ENCODE measurements around the gene NRXN3. TPM values are rescaled to one million over a fixed set of nuclear protein-coding genes. Genes with fewer than 3 reads are reported as not detected.
A peak's percentile ranks its signal among the peaks of the same experiment; 100 is the strongest.

NRXN3 gene
- total and polyA plus RNA-seq, 4 donors: 1.4 to 8.3 (median 4.4) TPM

GRCh38 chr14:79511146-79511545 lies 1341.0 kb downstream of the NRXN3 start:
- Histone ChIP-seq H3K27ac (ENCODE audit: low read depth in 1 of 2, low read length in 1 of 2) (no peak overlapping the region), H3K4me3 (no peak overlapping the region), H3K4me1 (ENCODE audit: control insufficient read depth in 5 of 5, insufficient read depth in 5 of 5, low read length in 5 of 5) (peaks cover 0 to 5% (median 0%) of the 10 kb centered on the region in 5 donors), H3K9ac (ENCODE audit: insufficient read depth in 1 of 2, low read length in 2 of 2) (no peak overlapping the region), H3K36me3 (ENCODE audit: control insufficient read depth in 4 of 4, insufficient read depth in 4 of 4, low read length in 4 of 4) (no peaks in the 10 kb centered on the region), H3K27me3 (ENCODE audit: control insufficient read depth in 3 of 3, insufficient read depth in 3 of 3, low read length in 2 of 3) (no peaks in the 10 kb centered on the region), H3K9me3 (ENCODE audit: control insufficient read depth in 4 of 4, insufficient read depth in 3 of 4, low read length in 3 of 4) (no peaks in the 10 kb centered on the region)
- DNase-seq (peak in 2 of 3 donors; percentile 6 to 11), ATAC-seq (ENCODE audit: insufficient read depth, low FRiP score) (no peak)
- TF ChIP-seq, protein P1, sequence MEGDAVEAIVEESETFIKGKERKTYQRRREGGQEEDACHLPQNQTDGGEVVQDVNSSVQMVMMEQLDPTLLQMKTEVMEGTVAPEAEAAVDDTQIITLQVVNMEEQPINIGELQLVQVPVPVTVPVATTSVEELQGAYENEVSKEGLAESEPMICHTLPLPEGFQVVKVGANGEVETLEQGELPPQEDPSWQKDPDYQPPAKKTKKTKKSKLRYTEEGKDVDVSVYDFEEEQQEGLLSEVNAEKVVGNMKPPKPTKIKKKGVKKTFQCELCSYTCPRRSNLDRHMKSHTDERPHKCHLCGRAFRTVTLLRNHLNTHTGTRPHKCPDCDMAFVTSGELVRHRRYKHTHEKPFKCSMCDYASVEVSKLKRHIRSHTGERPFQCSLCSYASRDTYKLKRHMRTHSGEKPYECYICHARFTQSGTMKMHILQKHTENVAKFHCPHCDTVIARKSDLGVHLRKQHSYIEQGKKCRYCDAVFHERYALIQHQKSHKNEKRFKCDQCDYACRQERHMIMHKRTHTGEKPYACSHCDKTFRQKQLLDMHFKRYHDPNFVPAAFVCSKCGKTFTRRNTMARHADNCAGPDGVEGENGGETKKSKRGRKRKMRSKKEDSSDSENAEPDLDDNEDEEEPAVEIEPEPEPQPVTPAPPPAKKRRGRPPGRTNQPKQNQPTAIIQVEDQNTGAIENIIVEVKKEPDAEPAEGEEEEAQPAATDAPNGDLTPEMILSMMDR (IDR thresholded peaks at IDR 0.05; ENCODE audit: control extremely low read depth, extremely low read depth): no peak
- WGBS, 2 donors: 80 to 87% methylated on average over 3 of the region's 3 CpGs

DNA sequence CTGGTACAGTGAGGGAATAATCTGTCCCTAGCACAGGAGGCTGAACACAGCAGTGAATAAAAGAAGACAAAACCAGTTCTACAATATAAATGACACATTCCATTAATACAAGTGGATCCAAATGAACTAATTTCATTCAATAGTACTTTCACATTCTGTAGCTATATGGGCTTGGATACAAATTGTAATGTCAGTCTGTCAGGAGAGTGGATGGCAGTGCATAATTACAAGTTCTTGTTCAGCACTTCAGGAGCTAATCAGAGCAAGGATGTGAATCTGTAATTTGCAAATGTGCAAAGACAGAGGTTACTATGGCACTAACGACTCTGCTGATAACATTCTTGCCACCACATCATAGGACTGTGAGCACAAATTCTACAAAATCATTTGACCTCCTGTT lies 1343.3 kb downstream of the NRXN3 start:
- no peak for ATAC-seq (ENCODE audit: insufficient read depth, low FRiP score)
- DNase-seq: no peak
- Histone ChIP-seq H3K4me1 (ENCODE audit: control insufficient read depth in 5 of 5, insufficient read depth in 5 of 5, low read length in 5 of 5) (peaks cover 0 to 5% (median 0%) of the 10 kb centered on the region in 5 donors), H3K27ac (ENCODE audit: low read depth in 1 of 2, low read length in 1 of 2) (no peak overlapping the region), H3K4me3 (no peak overlapping the region), H3K9me3 (ENCODE audit: control insufficient read depth in 4 of 4, insufficient read depth in 3 of 4, low read length in 3 of 4) (no peaks in the 10 kb centered on the region), H3K9ac (ENCODE audit: insufficient read depth in 1 of 2, low read length in 2 of 2) (peak overlapping the region in 1 of 2 donors; percentile 7), H3K36me3 (ENCODE audit: control insufficient read depth in 4 of 4, insufficient read depth in 4 of 4, low read length in 4 of 4) (no peaks in the 10 kb centered on the region), H3K27me3 (ENCODE audit: control insufficient read depth in 3 of 3, insufficient read depth in 3 of 3, low read length in 2 of 3) (no peaks in the 10 kb centered on the region)
- TF ChIP-seq, protein P1 (IDR thresholded peaks at IDR 0.05; ENCODE audit: control extremely low read depth, extremely low read depth): no peak
- 26 to 55% methylated on average over 1 of the region's 1 CpG for WGBS, 2 donors

DNA sequence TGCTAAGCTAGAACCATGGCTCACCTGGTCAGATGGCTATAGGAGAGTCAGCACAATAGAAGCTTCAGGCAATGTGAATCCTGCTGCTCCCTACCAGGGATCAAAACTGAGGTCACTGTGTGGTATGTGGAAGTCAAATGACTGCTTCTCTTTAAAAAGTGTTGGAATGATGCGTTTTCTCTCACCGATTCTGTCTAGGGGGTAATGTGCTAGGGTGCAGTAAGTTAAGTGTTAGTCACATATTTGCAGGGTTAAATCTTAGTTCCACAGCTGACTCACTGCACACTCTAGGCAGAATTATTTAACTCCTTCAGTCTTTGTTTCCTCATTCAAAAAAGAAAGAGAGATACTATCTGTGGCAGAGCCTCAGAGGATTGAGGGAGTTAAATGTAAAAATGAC lies 1344.5 kb downstream of the NRXN3 start:
- H3K9ac ChIP-seq (ENCODE audit: insufficient read depth in 1 of 2, low read length in 2 of 2): no peak overlapping the region
- H3K4me1 ChIP-seq (ENCODE audit: control insufficient read depth in 5 of 5, insufficient read depth in 5 of 5, low read length in 5 of 5): peaks cover 0 to 5% (median 0%) of the 10 kb centered on the region in 5 donors
- TF ChIP-seq, protein P1 (IDR thresholded peaks at IDR 0.05; ENCODE audit: control extremely low read depth, extremely low read depth): no peak
- no peaks in the 10 kb centered on the region for H3K9me3 ChIP-seq (ENCODE audit: control insufficient read depth in 4 of 4, insufficient read depth in 3 of 4, low read length in 3 of 4)
- H3K27me3 ChIP-seq (ENCODE audit: control insufficient read depth in 3 of 3, insufficient read depth in 3 of 3, low read length in 2 of 3): no peaks in the 10 kb centered on the region
- no peak for DNase-seq
- H3K27ac ChIP-seq (ENCODE audit: low read depth in 1 of 2, low read length in 1 of 2): no peak overlapping the region
- WGBS, 2 donors: 75 to 77% methylated on average over 2 of the region's 2 CpGs
- no peaks in the 10 kb centered on the region for H3K36me3 ChIP-seq (ENCODE audit: control insufficient read depth in 4 of 4, insufficient read depth in 4 of 4, low read length in 4 of 4)
- no peak overlapping the region for H3K4me3 ChIP-seq
- no peak for ATAC-seq (ENCODE audit: insufficient read depth, low FRiP score)

- no peak overlapping the region for H3K9ac ChIP-seq (ENCODE audit: insufficient read depth in 1 of 2, low read length in 2 of 2)
- H3K27ac ChIP-seq (ENCODE audit: low read depth in 1 of 2, low read length in 1 of 2): no peak overlapping the region
- no peaks in the 10 kb centered on the region for H3K27me3 ChIP-seq (ENCODE audit: control insufficient read depth in 3 of 3, insufficient read depth in 3 of 3, low read length in 2 of 3)
- no peaks in the 10 kb centered on the region for H3K36me3 ChIP-seq (ENCODE audit: control insufficient read depth in 4 of 4, insufficient read depth in 4 of 4, low read length in 4 of 4)
- ATAC-seq (ENCODE audit: insufficient read depth, low FRiP score): no peak
- H3K4me1 ChIP-seq (ENCODE audit: control insufficient read depth in 5 of 5, insufficient read depth in 5 of 5, low read length in 5 of 5): peaks cover 0 to 5% (median 0%) of the 10 kb centered on the region in 5 donors
- H3K9me3 ChIP-seq (ENCODE audit: control insufficient read depth in 4 of 4, insufficient read depth in 3 of 4, low read length in 3 of 4): no peaks in the 10 kb centered on the region
- WGBS, 2 donors: 77 to 79% methylated on average over 3 of the region's 3 CpGs
- no peak for DNase-seq
- H3K4me3 ChIP-seq: no peak overlapping the region
- TF ChIP-seq, protein P1 (IDR thresholded peaks at IDR 0.05; ENCODE audit: control extremely low read depth, extremely low read depth): no peak
Observed at GRCh38 chr14:79515158-79515557, 1345.0 kb downstream of the NRXN3 start.

All from lung (tissue), 12 donors.